ENCODE measurements around the gene ZNF236. TPM values are rescaled to one million over a fixed set of nuclear protein-coding genes. Genes with fewer than 3 reads are reported as not detected.

The ZNF236 gene
- total RNA-seq, 1 donor from 2014 or later, result 19.4 TPM

DNA sequence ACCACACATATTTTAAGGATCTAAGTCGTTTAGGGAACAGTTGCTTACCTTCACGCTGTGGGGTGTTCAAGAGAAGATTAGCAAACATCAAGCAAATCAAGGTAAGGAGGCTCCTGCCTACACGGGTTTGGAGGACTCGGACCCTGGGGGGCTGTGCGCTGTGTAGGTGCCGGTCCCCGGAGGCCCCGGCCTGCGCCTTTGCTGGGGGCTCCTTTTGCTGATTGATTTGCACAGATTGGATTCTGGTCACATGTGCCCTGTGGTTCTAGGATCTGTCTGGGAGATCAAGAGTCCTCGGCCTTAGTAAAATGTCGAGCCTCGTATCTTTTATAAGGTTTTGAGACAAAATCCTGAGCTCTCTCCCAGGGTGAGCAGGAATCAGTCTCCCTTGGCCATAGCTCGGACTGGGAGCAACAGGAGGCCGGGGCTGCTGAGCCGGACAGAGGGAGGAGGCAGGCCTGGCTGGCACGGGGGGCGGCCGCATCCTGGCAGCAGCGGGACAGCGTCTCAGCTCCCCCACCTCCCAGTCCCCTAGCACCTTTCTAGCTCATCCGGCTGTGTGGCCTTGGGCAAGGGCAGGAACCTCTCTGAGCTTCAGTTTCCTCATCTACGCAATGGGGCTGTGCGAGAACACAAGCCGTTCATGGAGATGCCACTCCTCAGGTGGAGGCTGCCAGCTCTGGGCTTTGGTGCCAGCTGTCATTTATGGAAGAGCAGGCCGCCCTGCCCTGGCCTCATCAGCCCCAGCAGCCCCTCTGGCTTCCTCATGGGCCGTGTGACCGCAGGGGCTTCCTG is 163.0 kb downstream of the ZNF236 start:
- H3K9me3 Mint-ChIP-seq (ENCODE audit: unreplicated experiment), result no peaks in the 10 kb centered on the region
- TF ChIP-seq, protein P1, sequence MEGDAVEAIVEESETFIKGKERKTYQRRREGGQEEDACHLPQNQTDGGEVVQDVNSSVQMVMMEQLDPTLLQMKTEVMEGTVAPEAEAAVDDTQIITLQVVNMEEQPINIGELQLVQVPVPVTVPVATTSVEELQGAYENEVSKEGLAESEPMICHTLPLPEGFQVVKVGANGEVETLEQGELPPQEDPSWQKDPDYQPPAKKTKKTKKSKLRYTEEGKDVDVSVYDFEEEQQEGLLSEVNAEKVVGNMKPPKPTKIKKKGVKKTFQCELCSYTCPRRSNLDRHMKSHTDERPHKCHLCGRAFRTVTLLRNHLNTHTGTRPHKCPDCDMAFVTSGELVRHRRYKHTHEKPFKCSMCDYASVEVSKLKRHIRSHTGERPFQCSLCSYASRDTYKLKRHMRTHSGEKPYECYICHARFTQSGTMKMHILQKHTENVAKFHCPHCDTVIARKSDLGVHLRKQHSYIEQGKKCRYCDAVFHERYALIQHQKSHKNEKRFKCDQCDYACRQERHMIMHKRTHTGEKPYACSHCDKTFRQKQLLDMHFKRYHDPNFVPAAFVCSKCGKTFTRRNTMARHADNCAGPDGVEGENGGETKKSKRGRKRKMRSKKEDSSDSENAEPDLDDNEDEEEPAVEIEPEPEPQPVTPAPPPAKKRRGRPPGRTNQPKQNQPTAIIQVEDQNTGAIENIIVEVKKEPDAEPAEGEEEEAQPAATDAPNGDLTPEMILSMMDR (IDR thresholded peaks at IDR 0.05; ENCODE audit: unreplicated experiment), result no peak
- H3K27ac Mint-ChIP-seq (ENCODE audit: unreplicated experiment), result no peak overlapping the region
- H3K4me3 Mint-ChIP-seq (ENCODE audit: unreplicated experiment), result no peak overlapping the region
- no peaks in the 10 kb centered on the region for H3K36me3 Mint-ChIP-seq (ENCODE audit: low read depth, unreplicated experiment)
- peaks cover 32% of the 10 kb centered on the region for H3K4me1 Mint-ChIP-seq (ENCODE audit: unreplicated experiment)
- H3K27me3 Mint-ChIP-seq (ENCODE audit: unreplicated experiment), result peaks cover 6% of the 10 kb centered on the region
- no peak for DNase-seq (ENCODE audit: low spot score)

DNA sequence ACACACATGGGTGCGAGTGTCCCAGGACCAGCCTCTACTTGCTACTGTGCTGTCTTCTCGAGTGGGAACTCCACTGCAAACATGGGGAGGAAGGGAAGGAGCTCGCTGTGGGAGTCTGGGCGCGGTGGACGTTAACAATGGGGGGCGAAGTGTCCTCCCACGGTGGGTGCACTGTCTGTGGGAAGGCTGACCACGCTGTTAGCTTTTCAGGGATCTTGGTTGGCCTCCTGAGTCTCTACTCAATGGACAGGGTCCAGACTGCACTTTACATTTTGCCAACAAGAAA is 163.5 kb downstream of the ZNF236 start:
- DNase-seq (ENCODE audit: low spot score), result no peak
- no peaks in the 10 kb centered on the region for H3K9me3 Mint-ChIP-seq (ENCODE audit: unreplicated experiment)
- peaks cover 35% of the 10 kb centered on the region for H3K4me1 Mint-ChIP-seq (ENCODE audit: unreplicated experiment)
- H3K27ac Mint-ChIP-seq (ENCODE audit: unreplicated experiment), result no peak overlapping the region
- H3K36me3 Mint-ChIP-seq (ENCODE audit: low read depth, unreplicated experiment), result no peaks in the 10 kb centered on the region
- TF ChIP-seq, protein P1 (IDR thresholded peaks at IDR 0.05; ENCODE audit: unreplicated experiment), result no peak
- no peak overlapping the region for H3K4me3 Mint-ChIP-seq (ENCODE audit: unreplicated experiment)
- peaks cover 6% of the 10 kb centered on the region for H3K27me3 Mint-ChIP-seq (ENCODE audit: unreplicated experiment)

DNA sequence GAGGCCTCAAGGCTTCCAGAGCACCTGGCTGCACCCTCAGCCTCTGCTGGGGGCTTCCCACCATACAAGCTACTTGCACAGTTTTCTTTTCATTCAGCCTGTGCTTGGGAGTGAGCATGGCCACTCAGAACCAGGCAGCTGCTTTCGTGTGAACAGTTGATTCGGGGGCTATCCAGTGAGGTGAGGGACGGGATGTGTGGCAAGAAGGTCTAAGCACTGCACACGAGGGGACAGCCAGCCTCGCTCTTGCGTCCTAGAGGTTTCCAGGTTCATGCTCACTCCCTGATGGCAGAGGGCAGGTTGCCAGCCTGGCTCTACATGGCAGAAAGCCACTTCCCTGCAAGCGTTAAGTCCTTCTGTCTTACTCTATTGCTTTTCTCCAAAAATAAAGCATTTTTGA is 164.0 kb downstream of the ZNF236 start:
- Mint-ChIP-seq H3K4me3 (ENCODE audit: unreplicated experiment) (no peak overlapping the region), H3K9me3 (ENCODE audit: unreplicated experiment) (no peaks in the 10 kb centered on the region), H3K4me1 (ENCODE audit: unreplicated experiment) (peaks cover 38% of the 10 kb centered on the region), H3K27me3 (ENCODE audit: unreplicated experiment) (peaks cover 6% of the 10 kb centered on the region), H3K27ac (ENCODE audit: unreplicated experiment) (no peak overlapping the region), H3K36me3 (ENCODE audit: low read depth, unreplicated experiment) (no peaks in the 10 kb centered on the region)
- TF ChIP-seq, protein P1 (IDR thresholded peaks at IDR 0.05; ENCODE audit: unreplicated experiment), result no peak
- no peak for DNase-seq (ENCODE audit: low spot score)

DNA sequence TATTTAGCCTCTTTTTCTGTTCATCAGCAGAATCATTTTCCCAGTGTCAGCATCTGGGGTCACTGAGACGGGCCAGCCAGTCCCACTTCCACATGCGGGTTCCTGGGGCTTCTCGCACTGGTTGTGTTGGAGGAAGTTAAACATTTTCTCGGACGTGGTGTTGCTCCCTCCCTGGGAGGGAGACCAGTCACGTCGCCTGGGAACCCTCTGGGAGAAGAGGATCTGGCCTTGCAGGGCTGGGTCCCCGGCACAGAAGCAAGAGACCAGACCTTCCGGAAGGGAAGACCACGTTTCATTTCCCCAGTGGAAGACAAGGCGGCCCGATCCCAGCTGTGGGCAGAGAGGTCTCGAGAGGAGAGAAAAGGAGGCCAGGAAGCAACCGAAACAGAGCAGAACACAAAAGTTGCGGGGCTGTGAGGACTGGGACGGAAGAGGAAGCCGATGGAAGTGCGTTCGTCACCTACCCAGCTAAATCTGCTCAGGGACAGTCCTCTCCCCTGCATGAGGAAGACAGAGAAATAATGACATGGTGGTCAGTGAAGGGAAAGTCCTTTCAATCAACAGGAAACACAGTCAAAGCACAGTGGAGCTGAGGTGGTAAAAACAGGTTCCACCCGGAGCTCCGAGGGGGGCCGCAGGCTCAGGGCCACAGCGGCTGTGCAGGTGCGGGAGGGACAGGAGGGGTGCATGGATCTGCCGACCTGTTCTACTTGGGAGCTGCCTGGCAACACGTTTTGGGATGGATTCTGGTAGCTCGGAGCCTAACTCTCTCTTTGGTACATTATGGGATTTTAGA is 165.9 kb downstream of the ZNF236 start:
- Mint-ChIP-seq H3K27ac (ENCODE audit: unreplicated experiment) (peak overlapping the region; percentile 93), H3K27me3 (ENCODE audit: unreplicated experiment) (peaks cover 6% of the 10 kb centered on the region), H3K36me3 (ENCODE audit: low read depth, unreplicated experiment) (no peaks in the 10 kb centered on the region), H3K4me1 (ENCODE audit: unreplicated experiment) (peaks cover 38% of the 10 kb centered on the region), H3K4me3 (ENCODE audit: unreplicated experiment) (no peak overlapping the region), H3K9me3 (ENCODE audit: unreplicated experiment) (no peaks in the 10 kb centered on the region)
- DNase-seq (ENCODE audit: low spot score), result no peak
- TF ChIP-seq, protein P1 (IDR thresholded peaks at IDR 0.05; ENCODE audit: unreplicated experiment), result no peak

All from endothelial cell (in vitro differentiated cells).